MM.1S (cell line): ENCODE results near the gene ZBTB7C.

Source experiments
- EZH2phosphoT487 ChIP-seq: fragments of 300-600 bp; sonication (generic); IDR thresholded peaks from 2 replicates; pipeline ENCODE4 v1.6.1; 2018; ENCODE audit warnings: antibody characterized with exemption, low read length
- TF ChIP-seq, protein P1 (sequence below): fragments of 300-600 bp; sonication (generic); IDR thresholded peaks from 2 replicates; pipeline ENCODE4 v1.5.1; 2016; ENCODE audit warnings: antibody characterized with exemption, low read length, mixed read lengths

DNA sequence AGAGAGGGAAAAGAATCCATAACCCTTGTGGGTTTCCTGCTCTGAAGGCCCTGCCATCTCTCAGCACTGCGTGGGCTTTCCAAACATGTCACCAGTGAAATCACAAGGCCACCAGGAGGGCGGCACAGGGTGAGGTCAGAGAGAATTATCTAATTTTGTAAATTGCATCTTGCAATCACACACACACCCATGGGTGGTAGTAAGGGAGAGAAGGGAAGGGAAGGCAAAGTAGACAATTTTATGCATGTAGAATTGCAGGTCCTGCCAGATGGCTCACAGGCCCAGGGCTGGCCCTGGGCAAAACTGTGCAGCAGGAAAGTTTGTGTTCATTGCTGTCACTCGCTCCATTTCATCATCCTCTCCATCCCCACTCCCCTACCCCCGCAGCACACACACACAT lies 21.0 kb upstream of the ZBTB7C start:
- TF ChIP-seq EZH2phosphoT487, result no peak
- TF ChIP-seq, protein P1, sequence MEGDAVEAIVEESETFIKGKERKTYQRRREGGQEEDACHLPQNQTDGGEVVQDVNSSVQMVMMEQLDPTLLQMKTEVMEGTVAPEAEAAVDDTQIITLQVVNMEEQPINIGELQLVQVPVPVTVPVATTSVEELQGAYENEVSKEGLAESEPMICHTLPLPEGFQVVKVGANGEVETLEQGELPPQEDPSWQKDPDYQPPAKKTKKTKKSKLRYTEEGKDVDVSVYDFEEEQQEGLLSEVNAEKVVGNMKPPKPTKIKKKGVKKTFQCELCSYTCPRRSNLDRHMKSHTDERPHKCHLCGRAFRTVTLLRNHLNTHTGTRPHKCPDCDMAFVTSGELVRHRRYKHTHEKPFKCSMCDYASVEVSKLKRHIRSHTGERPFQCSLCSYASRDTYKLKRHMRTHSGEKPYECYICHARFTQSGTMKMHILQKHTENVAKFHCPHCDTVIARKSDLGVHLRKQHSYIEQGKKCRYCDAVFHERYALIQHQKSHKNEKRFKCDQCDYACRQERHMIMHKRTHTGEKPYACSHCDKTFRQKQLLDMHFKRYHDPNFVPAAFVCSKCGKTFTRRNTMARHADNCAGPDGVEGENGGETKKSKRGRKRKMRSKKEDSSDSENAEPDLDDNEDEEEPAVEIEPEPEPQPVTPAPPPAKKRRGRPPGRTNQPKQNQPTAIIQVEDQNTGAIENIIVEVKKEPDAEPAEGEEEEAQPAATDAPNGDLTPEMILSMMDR, result no peak
